IPS-18a (cell line): ENCODE results near the gene NEUROD2.
A peak's percentile ranks its signal among the peaks of the same experiment; 100 is the strongest.

Experiments used
- H3K27ac ChIP-seq: one replicate; pipeline ENCODE4 v1.5.1; 2013; ENCODE audit warnings: low read length
- H3K27me3 ChIP-seq: one replicate; pipeline ENCODE4 v1.6.1; 2013; ENCODE audit warnings: mild to moderate bottlenecking, low read length; ENCODE audit not compliant: control insufficient read depth, insufficient read depth
- H3K36me3 ChIP-seq: one replicate; pipeline ENCODE4 v1.6.1; 2013; ENCODE audit warnings: low read depth, low read length; ENCODE audit not compliant: control insufficient read depth
- H3K4me1 ChIP-seq: one replicate; pipeline ENCODE4 v1.6.1; 2013; ENCODE audit warnings: low read depth, low read length; ENCODE audit not compliant: control insufficient read depth
- H3K4me3 ChIP-seq: one replicate; pipeline ENCODE4 v1.5.1; 2013; ENCODE audit warnings: low read length
- H3K9ac ChIP-seq: one replicate; pipeline ENCODE4 v1.6.1; 2013; ENCODE audit warnings: mild to moderate bottlenecking, low read length, moderate library complexity
- H3K9me3 ChIP-seq: one replicate; pipeline ENCODE4 v1.6.1; 2013; ENCODE audit warnings: low read depth, low read length; ENCODE audit not compliant: control insufficient read depth

NEUROD2 gene

DNA sequence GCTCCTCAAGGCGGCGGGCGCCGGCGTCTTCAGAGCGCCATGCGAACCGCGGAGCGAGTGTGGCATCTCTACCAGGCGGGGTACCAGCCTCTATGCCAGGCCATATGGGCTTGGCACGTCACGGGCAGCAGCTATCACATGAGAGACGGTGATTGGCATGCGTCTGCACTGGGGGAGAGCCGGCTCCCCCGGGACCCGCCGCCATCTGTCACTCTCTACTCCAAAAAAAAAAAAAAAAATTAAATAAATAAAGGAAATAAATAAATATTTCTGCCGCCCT, at the start of gene NEUROD2:
Gene NEUROD2, minus strand, starts transcription at position 70 of the 280 bp plus-strand sequence. CDS start 1,321 bp downstream, outside the sequence.
- H3K9ac ChIP-seq: no peak within 1 kb of the TSS
- H3K27me3 ChIP-seq: peaks cover 95% of the 10 kb centered on the region
- peaks cover 9% of the 10 kb centered on the region for H3K4me1 ChIP-seq
- H3K4me3 ChIP-seq: peak within 1 kb of the TSS; percentile 47
- no peak within 1 kb of the TSS for H3K27ac ChIP-seq
- H3K36me3 ChIP-seq: no peaks in the 10 kb centered on the region
- no peaks in the 10 kb centered on the region for H3K9me3 ChIP-seq

DNA sequence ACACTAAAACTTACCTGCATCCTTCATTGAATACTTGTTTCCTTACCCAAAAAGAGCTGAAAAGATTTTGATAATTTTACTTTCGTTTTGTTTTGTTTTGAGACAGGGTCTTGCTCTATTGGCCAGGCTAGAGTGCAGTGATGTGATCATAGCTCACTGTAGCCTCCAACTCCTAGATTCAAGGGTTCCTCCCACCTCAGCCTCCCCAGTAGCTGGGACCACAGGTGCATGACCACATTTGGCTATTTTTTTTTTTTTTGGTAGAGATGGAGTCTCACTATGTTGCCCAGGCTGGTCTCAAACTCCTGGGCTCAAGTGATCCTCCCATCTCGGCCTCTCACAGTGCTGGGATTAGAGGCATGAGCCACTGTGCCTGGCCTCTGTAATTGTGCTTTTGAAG, 47.4 kb upstream of the NEUROD2 start:
- no peaks in the 10 kb centered on the region for H3K9me3 ChIP-seq
- no peak overlapping the region for H3K4me3 ChIP-seq
- H3K27ac ChIP-seq: no peak overlapping the region
- peaks cover 15% of the 10 kb centered on the region for H3K4me1 ChIP-seq
- H3K36me3 ChIP-seq: no peaks in the 10 kb centered on the region
- no peaks in the 10 kb centered on the region for H3K27me3 ChIP-seq
- no peak overlapping the region for H3K9ac ChIP-seq

DNA sequence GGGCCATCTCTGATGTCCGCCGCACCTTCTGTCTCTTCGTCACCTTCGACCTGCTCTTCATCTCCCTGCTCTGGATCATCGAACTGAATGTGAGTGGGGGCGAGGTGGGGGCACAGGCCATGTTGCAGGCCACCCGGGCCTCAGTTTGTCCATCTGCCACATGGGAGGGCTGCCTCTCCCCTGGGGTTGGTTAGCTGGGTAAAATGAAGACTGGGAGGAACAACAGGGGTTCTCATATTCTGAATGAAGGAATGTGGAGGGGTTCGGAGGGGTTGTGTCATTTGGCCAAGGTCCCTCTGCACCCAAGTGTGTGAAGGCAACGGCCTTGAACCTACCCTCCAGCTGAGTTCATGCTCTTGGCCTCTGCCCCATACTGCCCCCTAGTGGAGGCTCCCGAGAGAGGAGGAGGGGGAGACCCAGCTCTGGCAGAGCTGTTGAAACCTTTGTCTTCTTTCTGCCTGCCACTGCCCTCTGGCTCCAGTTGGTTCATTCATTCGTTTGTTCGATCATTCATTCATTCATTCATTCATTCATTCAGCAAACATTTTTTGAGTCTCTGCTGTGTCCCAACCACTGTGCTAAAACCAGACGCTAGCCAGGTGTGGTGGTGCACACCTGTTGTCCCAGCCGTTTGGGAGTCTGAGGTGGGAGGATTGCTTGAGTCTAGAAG, 46.1 kb upstream of the NEUROD2 start:
- H3K27me3 ChIP-seq: no peaks in the 10 kb centered on the region
- H3K4me1 ChIP-seq: peaks cover 15% of the 10 kb centered on the region
- no peaks in the 10 kb centered on the region for H3K9me3 ChIP-seq
- H3K4me3 ChIP-seq: no peak overlapping the region
- H3K27ac ChIP-seq: no peak overlapping the region
- H3K36me3 ChIP-seq: peaks cover 2% of the 10 kb centered on the region
- no peak overlapping the region for H3K9ac ChIP-seq

DNA sequence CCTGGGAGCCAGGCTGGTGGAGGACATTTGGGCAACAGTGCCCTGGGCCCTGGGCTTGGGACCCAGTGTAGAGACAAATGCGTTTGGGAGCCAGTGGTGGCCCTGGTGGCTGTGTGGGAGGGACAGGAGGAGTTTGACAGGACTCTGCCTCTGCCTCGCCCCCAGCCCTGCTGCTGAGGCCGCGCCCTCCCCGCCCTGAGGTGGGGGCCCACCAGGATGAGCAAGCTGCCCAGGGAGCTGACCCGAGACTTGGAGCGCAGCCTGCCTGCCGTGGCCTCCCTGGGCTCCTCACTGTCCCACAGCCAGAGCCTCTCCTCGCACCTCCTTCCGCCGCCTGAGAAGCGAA, 45.6 kb upstream of the NEUROD2 start:
- peaks cover 2% of the 10 kb centered on the region for H3K36me3 ChIP-seq

DNA sequence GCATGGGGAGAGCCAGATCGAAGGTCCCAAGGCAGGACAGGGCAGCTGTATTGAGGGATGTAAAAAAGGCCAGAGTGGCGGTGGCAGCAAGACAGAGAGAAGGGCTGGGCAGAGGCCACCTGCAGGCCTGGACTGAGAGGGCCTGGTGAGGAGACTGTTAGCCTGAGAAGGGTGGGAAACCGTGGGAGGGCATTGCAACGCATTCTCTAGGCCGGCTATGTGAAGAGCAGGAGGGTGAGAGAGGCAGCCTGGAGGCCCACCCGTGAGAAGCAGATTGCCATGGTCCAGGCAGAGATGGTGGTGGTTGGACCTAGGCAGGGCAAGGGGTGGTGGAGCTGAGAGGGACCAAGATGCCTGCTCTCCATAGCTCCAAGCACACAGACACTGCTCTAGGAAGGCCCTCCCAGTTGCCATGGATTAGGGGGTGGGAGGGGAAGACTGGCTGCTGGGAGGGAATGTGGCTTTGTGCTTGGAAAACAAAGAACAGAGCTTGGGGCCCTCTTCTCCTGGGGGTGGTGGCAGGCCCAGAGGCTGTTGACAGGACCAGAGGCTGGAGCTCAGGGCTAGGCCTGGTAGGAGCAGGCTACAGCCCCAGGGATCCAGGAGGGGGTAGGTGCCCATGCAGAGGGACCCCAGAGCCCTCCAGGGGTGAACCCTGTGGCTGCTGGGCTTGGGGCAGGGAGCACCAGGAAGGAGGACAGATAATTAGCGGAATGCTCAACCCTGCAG, 45.0 kb upstream of the NEUROD2 start:
- no peaks in the 10 kb centered on the region for H3K27me3 ChIP-seq
- H3K4me3 ChIP-seq: no peak overlapping the region
- no peaks in the 10 kb centered on the region for H3K9me3 ChIP-seq
- no peak overlapping the region for H3K9ac ChIP-seq
- peaks cover 15% of the 10 kb centered on the region for H3K4me1 ChIP-seq
- H3K36me3 ChIP-seq: peaks cover 2% of the 10 kb centered on the region
- peak overlapping the region; percentile 49 for H3K27ac ChIP-seq

More for the DNA sequence above, 45.6 kb upstream of the NEUROD2 start:
- Histone ChIP-seq H3K4me1 (peaks cover 15% of the 10 kb centered on the region), H3K27me3 (no peaks in the 10 kb centered on the region), H3K4me3 (no peak overlapping the region), H3K9ac (no peak overlapping the region), H3K27ac (no peak overlapping the region), H3K9me3 (no peaks in the 10 kb centered on the region)

DNA sequence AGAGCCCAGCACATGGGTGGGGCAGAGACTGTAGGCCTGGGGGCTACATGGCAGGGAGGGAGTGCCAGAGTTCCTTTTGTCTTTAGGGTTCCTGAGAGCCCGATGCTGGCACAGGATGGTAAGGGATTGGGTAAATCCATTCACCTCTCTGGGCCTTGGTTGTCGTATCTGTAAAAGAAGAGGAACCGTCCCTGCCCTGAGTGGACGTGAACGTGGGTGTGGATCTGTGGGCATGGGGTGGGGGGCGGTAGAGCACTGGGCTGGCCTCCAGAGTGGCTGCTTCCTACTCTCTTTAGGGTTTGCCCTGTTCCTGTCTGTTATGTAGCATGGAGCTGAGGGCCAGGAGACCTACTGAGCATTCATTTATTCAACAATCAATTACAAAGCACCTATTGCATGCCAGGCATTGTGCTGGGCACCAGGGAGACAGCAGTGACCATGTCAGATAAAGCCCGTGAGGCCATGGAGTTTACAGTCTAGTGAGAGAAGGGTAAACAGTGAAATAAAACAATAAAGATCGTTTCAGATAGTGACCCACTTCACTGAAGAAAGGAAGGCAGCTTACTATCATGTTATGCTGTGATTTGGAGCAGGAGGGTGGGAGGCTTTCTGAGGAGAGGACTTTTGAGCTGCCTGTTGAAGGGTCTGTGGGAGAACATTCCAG, 44.3 kb upstream of the NEUROD2 start:
- no peak overlapping the region for H3K4me3 ChIP-seq
- H3K27ac ChIP-seq: peak overlapping the region; percentile 49
- H3K36me3 ChIP-seq: peaks cover 2% of the 10 kb centered on the region
- H3K9me3 ChIP-seq: no peaks in the 10 kb centered on the region
- no peak overlapping the region for H3K9ac ChIP-seq
- H3K27me3 ChIP-seq: no peaks in the 10 kb centered on the region
- peaks cover 15% of the 10 kb centered on the region for H3K4me1 ChIP-seq

DNA sequence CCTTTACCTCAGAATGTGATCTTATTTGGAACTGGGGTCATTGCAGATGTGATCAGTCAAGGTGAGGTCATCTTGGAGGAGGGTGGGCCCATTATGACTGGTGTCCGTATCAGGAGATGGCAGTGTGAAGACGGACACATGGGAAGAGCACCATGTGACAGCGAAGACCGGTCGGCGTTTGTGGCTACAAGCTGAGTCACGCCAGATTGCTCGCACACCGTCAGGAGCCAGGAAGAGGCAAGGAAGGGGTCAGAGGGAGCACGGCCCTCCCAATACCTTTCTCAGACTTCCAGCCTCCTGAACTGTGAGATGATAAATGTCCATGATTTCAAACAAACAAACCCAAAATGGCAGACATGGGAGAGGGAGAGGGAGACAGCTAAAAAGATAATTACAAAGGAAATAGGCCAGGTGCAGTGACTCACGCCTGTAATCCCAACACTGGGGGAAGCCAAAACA, 42.4 kb upstream of the NEUROD2 start:
- no peak overlapping the region for H3K27ac ChIP-seq

DNA sequence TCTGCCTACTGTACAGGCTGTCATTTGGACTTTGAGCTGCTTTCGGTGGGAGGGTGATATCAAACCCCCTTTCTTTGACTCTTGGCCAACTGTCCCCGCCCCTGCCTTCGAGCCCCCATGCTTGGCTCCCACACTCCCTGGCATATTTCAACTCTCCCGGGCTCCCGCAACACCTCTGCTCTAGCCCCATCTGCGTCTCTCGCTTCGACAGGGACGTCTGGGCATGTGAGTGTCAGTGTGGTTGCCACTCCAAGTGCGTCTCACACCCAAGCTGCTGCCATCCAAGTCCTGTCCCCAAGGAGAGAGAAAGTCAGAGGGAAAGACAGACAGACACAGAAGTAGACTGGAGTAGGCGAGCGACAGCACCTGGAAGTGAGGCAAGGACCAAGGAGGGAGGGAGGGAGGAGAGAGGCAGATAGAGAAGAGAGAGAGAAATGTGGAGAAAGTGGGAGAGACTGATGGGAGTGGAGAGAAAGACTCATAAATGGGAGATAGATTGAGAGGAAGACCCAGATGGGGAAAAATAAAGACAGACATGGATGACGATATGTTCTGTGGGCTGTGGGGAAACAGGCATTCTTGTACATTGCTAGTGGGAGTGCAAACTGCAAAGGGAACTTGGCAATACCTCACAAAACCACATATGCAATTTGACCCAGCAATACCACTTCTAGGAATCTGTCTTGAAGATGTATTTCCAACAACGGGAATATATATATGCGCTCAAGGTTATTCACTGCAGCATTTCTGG, 41.1 kb upstream of the NEUROD2 start:
- H3K36me3 ChIP-seq: peaks cover 2% of the 10 kb centered on the region
- no peaks in the 10 kb centered on the region for H3K9me3 ChIP-seq
- H3K27me3 ChIP-seq: no peaks in the 10 kb centered on the region
- H3K27ac ChIP-seq: no peak overlapping the region
- H3K9ac ChIP-seq: no peak overlapping the region
- H3K4me1 ChIP-seq: peaks cover 25% of the 10 kb centered on the region
- H3K4me3 ChIP-seq: no peak overlapping the region

More for the DNA sequence above, 42.4 kb upstream of the NEUROD2 start:
- Histone ChIP-seq H3K4me1 (peaks cover 19% of the 10 kb centered on the region), H3K4me3 (no peak overlapping the region), H3K9ac (no peak overlapping the region), H3K36me3 (peaks cover 2% of the 10 kb centered on the region), H3K27me3 (no peaks in the 10 kb centered on the region), H3K9me3 (no peaks in the 10 kb centered on the region)

DNA sequence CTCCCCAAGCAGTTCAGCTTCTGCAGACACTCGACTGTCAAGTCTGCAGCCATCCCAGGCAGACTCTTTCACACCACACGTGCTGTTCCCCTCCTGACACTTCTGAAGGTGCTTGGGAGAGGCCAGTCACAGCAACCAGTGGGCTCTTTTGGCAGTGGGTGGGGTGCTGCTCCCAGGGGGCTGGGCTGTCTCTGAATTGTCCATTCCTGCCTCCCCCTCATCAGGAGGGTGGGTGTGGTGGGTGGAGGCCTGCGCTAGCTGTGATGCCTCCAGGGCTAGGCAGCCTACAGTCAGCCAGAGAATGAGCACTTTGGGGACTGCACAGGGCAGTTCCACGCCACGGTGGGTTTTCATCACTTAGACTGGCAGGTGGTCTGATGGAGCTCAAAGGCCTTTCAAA, 39.5 kb upstream of the NEUROD2 start:
- Histone ChIP-seq H3K9me3 (no peaks in the 10 kb centered on the region), H3K27me3 (no peaks in the 10 kb centered on the region), H3K9ac (no peak overlapping the region), H3K4me3 (no peak overlapping the region), H3K4me1 (peaks cover 15% of the 10 kb centered on the region), H3K27ac (no peak overlapping the region), H3K36me3 (peaks cover 2% of the 10 kb centered on the region)

DNA sequence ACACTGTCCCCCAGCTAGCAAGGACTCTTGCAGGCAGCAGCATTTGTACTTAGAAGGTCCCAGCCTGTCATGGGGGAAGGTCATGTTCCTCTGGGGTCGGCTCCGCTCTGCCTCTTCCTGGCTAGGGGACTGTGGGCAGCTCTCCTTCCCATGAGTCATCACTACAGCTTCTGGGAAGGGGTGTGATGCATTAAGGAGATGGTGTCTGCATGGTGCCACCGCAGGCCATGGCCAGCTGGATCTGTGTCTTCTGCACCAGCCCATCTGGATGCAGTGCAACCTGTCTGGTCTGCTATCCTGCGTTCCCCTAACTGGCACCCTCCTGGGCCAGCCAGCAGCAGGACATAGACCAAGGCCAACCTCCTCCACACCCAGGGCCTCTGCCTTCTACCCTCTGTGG, 35.6 kb upstream of the NEUROD2 start:
- H3K4me1 ChIP-seq: peaks cover 14% of the 10 kb centered on the region
- no peak overlapping the region for H3K27ac ChIP-seq

DNA sequence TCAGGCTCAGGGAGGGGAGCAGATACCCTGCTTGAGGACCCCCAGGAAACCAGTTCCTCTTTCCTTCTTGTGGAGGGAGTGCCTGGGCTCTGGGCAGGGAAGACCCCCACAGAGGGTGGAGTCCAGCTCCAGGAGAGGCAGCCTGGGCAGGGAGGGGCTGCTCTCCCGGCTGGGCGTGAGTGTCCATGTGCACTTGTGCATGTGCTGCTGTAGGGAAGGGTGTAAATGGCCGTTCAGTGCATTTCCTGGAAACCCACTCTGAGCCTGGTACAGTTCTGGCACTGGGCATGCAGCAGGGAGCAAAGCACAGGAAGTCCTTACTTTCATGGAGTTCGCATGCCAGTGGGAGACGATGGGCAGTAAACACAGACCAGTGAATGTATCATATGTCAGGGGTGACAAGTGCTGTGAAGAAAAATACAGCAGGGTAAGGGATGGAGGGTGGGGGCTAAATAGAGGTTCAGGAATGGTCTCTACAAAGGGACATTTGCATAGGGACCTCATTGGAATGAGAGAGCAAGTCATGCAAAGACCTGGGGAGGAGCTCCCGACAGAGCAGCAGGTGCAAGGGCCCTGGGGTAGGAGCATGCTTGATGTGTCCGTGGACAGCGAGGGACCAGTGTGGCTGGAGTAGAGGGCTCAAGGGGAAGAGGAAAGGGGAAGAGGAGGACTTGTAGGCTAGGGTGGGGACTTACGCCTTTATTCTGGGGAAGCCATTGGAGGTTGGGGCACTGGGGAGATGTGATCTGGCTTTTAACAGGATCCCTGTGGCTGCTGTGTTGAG, 34.8 kb upstream of the NEUROD2 start:
- no peaks in the 10 kb centered on the region for H3K9me3 ChIP-seq
- no peak overlapping the region for H3K27ac ChIP-seq
- no peak overlapping the region for H3K9ac ChIP-seq
- no peak overlapping the region for H3K4me3 ChIP-seq
- H3K27me3 ChIP-seq: no peaks in the 10 kb centered on the region
- peaks cover 21% of the 10 kb centered on the region for H3K4me1 ChIP-seq
- no peaks in the 10 kb centered on the region for H3K36me3 ChIP-seq

More for the DNA sequence above, 35.6 kb upstream of the NEUROD2 start:
- Histone ChIP-seq H3K36me3 (no peaks in the 10 kb centered on the region), H3K27me3 (no peaks in the 10 kb centered on the region), H3K9ac (no peak overlapping the region), H3K4me3 (no peak overlapping the region), H3K9me3 (no peaks in the 10 kb centered on the region)
